Measurements from ENCODE around the gene CAPN13.

CAPN13 gene

DNA sequence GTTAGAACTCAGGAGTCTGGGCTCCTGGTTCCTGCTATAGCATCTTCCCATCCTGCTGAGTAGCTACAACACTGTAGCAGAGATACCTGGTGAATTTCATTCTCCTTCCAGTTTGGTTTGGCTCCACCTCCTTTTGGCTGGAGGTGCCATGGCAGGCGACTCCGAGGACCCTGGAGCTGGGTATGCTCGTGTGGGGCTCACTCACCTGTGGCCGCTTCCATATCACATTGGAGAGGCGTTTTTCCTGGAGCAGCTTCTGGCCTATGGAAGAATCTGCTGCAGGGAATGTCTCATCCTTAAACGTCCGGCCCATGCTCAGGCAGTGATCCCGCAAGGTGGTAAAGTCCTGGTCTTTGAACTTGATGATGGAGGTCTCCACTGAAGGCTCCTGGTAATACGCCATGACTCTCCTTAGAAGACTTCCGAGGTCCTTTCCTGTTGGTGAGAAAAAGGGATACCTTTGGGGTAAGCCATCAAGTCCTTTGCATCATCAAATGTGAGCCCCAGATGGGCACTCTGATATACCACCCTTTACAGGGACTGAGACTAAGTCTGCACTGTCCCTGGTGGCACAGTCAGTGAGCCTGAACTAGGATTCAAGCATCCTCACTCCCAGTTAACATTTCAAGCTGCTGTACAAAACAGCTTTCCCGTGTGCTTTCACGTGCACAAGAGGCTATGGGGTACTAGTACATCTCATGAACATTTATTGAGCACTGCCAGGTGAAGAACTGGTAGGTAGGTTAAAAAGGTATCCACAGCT, 20.1 kb downstream of the CAPN13 start:
- no peak for DNase-seq

DNA sequence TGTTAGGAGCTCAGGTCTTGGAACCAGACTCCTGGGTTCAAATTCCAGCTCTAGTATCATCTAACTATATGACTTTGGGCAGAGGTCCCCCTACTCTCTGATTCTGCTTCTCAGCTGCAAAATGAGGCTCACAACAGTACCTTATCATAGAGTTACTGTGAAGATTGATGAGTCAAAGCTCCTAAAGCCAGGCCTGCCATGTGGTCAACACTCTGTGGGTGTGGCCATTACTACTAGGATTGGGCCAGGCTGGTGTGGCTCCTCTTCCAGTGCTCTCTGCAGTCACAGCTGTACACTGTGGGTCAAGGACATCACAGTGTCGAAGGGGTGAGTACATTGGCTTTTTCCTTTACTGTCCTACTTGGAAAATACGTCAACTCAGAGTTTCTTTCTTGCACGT, 22.6 kb downstream of the CAPN13 start:
- DNase-seq: no peak

DNA sequence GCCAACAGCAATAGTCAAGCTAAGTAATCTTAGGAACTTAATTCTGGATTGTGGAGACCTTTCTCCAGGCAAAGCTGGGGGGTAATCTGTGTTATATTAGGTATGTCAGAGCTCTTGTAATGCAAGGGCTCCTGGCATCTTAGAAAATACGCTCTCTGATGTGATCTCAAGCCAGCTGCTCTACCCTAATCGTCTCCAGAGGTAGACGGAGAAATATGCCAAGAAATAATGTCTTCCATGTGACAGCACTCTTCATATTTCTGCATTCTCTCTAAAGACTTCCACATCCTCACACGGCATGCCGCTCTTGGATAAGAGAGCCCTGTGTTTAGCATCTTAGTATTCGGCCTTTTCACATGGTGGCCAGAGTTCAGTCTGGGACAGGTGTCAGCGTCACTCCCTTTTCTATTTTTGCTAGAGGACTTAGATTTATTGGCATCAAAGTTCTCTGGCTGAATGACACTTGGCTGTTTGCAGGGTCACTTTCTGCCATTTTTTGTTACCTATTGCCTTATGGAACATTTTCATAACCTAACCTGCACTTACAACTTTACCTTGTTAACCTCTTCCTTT, 25.2 kb downstream of the CAPN13 start:
- DNase-seq: no peak

DNA sequence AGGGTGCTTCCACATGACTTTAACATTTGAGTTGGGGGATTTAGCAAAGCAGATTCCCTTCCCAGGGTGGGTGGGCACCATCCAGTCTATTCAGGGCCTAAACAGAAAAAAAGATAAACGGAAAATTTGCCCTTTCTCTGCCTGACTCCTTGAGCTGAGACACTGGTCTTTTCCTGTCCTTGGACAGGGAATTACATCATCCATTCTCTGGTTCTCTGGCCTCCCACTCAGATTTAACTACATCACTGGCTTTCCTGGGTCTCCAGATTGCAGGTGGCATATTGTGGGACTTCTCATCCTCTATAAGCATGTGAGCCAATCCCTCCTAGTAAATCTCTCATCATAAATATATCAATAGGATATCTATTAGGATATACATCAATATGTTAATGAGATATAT, 25.8 kb downstream of the CAPN13 start:
- no peak for DNase-seq

DNA sequence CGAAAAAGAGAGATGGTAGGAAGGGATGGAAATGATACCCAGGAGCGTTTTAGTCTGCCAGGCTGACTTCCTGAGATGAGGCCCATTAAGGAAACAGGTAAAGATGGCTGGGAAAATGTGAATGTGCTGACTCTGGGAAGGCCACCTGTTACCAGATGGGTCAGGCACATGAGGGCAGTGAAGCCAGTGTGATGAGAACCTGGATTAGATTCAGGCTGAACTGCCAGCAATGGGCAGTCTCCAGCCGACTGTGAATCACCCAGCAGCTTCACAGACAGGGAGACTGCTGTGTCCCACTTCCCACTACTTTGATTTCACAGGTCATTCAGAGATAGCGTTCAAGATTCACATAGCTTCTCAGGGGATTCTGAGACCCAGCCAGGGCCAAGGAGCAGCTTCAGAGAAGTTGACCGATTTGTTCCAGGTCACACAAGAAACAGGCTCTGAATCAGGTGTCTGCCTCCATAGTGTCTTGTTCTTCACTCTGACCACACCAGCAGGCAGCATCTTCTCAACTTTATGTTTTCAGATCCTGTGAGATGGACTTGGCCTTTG, 26.4 kb downstream of the CAPN13 start:
- no peak for DNase-seq

DNA sequence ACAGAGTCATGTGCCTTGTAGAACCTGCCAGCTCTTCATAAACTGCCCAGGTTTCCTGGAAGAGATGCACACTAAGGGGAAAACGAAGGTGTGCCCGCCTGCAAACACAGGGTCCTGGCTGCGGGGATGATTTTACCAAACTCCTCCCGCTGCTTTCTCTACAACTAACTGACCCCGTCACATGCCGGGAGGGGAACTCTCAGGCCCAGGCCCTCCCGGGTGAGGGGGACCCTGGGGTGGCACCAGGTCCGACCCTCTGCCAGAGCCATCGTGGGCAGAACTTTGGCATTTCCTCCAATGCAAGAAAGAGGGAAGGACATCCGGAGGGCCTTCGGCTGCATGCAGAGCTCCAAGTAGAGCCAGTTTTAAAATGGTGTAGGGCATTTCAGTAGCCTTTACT, 28.6 kb downstream of the CAPN13 start:
- no peak for DNase-seq

DNA sequence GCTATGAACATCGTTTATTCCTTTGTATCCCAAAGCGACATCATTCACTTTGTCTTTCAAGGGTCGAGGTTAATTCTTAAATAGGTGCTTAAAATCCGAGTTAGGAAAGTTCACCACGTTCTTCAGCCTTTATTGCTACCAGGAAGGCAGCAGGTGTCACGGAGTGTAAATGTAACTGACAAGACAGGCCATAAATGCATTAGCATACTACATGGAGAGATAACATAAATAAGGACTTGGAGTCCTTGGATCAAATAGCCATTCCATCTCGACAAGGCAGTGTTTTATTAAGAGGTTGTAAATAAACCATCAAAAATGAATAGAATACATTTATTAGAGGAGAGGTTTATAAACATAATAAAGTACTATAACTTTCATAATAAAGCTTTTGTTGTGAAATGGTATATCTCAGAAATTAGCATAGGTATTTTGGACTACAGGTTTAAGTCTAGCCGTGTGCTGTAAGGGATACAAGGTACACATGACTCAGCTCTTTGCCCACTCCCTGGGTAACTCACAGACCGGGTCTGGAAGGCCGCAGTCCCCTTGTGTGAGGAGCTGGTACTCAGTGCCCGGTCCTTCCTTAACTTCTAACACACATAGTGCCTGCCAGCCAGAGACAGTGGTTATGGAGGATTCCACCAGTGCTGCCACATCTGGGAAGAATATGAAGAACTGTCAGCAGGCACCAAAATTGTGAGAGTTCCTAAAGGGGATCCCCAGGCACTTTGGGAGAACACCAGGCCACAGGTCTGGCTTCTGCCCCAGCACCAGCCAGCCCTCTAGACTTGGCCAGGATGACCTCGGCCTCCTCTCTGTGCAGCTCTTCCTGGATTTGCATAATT, 29.4 kb downstream of the CAPN13 start:
- DNase-seq: no peak

DNA sequence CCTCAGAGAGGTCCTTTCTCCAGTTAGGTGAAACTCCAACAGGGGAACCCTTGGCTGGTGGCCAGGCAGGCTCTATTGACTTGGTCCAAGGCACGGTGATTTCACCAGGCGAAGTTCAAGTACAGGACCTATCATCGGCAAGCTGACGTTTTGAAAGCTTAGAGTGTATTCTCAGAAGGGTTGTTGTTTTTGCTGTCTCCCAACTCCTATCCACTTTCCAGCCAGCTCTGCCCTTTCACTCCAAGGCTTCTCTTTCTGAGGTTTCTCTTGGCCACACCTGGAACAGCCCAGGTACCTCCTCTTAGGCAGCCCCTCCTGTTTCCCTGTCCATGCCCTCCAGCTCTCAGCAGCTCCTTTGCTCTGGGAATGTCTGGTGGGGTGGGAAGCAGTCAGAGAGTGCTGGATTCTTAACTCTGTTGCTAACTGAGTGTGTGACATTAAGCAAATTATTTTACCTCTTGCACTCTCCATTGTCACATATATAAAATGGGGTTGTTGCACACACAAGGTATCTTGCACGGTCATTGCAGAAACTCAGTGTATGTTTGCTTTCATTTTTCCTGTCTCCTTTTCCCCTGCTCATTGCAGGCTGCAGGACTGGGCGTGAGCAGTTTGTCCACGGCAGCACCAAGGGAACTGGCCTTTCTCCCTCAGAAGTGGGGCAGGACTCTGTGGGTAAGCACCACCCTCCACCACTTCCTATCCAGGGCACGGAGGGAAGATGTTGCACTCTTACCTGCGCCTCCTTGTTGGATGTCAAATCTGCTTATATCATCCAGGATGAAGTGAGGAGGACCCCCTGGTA, 30.2 kb downstream of the CAPN13 start:
- no peak for DNase-seq

DNA sequence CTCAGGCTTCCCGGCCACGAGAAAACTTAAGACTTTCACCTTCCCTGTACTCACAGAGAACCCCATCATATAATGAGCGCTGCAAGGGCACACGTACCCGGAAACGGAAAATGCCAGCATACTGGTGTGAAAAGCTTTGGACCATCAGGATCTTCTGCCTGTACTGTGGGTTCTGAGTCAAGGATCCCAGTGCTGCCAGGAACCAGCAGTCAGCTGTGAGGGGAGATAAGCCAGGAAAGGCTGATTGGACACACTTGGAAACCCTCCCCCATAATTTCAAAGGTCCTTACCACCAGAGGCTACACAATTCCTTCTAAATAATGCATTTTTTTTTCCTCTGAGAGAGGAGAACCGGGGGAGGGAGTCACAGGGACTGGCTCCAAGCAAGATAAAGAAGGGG, 31.4 kb downstream of the CAPN13 start:
- no peak for DNase-seq

DNA sequence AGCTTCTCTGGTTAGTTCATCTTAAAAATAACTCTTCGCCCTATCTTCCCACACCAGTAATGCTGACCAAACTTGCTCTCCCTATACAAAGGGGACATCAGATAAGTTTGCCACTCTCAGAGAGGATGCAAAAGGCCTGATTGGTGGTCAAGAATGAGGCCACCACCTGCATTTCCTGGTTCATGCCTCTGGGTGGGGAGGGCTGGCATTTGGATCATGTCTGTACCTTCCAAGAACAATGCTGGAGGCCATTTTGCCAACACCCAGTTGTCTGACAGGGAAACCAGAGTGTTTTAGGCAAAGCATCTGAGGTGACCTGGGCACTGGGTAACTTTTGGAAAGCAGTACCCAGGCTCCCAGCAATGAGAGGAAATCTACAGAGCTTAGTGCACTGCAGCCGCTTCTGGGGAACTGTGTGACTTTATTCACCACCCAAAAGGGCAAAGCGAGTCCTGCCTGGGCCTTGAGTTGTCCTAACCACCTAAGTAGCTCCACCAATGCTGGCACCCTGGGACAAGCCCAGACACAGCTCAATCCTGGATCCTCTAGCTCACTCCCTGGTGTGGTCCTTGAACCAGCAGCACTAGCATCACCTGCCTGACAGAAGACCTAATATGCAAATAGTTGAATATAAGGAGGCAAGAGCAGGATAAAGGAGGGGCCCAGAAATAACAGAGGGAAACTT, 35.1 kb downstream of the CAPN13 start:
- no peak for DNase-seq

DNA sequence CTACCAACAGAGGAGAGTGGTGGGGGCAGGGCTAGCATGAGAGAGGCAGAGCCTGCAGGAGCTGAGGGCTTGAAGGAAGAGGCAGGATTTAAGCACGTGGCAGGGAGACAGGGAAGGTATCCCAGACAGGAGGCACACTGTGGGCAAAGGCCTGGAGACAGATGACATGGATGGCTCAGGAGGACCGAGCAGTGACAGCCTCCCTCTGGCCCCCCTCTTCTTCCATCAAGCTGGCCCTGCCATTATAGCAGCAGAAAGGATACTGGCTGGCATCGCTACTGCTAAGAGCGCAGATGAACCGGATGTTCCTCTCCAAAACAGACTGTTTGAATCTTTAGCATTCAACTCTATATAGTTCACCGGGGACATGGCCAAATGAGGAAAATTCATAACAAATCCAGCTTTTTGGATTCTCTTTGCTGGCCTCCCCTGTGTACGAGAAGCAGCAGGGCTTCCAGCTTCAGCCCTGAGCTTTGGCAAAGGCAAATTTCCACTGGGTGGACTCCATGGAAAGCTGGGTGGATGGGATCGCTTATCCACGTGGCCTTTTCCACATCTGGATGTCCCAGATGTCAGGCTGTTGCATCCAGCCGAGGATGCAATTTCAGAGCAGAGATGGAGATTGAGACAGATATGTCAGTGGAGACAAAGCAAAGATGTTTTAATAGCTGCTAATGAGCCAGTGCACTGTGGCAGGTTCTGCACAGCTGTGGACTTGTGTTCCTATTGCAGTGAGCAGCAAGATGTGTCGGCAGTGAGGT, 36.2 kb downstream of the CAPN13 start:
- no peak for DNase-seq

DNA sequence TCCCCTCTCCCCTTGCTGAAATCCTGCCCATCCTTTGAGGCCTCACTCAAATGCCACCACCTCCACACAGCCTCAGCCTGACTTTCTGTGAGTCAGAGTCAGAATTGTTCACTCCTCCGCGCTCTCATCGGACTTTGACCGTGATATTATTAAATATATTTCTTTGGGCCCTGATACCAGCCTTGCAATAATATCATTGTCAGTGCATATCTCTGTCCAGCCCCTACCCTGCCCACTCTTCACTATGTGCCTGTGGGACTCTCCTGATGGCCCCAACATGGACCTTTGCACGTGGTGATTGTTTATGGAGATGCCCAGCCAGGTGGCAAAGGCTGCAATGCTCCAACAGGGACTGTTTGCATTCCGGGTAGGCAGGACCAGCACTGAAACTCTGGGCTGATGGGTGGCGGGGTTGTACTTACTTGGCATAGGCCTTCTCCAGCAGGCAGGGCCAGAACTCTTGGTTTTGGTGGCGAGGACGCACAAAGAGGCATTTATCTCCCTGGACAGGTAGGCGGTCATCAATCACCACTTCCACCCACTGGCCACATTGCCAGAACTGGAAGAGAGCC, 37.3 kb downstream of the CAPN13 start:
- no peak for DNase-seq

DNA sequence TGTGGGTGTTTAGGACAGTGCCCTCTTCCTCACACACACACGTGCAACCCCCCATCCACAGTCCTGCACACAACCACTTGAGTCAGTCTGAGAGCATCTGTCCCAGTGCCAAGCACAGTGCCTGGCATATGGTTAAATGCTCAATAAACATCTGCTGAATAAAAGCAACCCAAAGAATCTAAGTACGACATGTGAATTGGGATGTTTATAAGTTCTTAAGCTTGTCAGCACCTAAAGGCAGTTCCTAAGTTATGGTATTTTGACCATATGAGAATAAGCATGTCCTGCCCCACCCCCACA, 37.8 kb downstream of the CAPN13 start:
- no peak for DNase-seq

DNA sequence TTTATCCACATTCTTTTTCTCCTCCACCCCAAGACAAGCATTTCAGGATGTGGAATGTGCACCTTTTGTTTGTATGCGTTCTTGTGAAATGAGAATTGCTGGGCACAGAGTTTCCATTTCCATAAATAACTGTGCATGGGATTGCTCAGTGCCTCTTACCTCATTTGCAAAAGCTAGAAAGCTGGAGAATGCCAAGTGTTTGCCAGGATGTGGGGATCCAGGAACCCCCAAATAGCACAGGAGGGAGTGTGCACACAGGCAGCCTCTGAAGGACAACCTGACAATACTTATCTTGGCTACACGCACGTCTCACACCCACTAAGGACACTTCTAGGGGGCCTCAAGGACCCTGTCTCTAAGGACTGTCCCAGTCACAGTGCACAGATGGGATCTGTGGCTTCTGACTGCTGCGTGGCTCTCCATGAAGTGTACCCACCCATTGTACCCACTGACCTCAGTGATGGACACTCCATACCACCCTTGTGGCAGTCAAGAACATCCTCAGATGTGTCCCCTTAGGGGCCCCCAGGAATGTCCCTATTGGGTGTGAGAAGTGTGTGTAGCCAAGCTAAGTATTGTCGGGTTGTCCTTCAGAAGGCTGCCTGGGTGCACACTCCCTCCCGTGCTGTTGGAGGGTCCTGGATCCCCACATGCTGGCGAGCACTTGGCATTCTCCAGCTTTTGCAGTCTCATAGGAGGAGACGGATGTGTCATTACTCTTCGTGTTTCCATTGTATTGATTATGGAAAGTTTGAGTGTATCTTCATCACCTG, 38.4 kb downstream of the CAPN13 start:
- no peak for DNase-seq

DNA sequence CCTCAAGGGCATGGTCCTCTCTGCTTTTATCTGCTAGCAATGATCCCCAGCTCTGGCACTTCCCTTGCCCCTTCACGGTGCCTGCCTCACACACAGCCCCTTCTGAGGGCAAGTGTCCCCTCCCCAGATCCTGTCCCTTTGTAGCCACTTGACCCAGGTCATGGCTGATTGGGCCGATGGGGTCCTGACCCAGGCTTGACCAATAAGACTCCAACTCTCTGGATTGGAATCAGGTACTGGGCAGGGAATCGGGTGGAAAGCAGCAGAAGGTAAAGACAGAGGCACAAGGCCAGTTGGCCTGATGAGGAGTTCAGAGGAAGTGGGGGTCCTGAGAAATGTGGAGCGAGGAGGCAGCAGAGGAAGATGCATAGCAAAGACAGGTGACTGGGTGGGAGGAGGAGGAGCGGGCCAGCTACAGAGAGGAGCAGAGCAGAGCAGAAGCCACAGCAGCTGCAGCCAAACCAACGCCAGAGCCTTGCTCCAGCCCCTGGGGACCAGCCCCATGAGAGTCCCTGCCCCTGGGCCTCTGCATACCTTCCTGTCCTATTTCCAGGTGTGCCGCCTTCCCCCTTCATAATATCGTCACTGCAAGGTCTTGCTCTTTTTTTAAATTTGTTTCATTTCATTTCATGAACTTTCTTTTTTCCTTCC, 39.1 kb downstream of the CAPN13 start:
- DNase-seq: no peak

DNA sequence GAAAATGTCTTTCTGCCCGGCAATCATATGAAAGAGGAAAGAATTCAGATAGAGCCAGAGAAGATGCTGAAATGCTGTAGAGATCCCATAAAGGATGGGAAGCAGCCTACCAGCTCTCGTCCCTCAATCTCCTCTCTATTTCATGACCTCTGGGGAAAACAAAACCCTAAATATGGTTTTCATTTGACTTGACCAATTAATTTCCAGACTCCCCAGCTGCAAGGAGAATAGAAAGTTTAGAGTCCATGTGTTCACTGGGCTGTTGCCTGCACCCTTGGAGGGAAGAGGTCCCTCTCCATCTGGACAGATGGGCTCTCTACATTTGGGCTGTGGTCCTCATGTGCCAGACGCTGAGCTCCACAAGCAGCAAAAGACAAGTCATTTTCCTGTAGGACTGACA, 40.6 kb downstream of the CAPN13 start:
- DNase-seq: no peak

DNA sequence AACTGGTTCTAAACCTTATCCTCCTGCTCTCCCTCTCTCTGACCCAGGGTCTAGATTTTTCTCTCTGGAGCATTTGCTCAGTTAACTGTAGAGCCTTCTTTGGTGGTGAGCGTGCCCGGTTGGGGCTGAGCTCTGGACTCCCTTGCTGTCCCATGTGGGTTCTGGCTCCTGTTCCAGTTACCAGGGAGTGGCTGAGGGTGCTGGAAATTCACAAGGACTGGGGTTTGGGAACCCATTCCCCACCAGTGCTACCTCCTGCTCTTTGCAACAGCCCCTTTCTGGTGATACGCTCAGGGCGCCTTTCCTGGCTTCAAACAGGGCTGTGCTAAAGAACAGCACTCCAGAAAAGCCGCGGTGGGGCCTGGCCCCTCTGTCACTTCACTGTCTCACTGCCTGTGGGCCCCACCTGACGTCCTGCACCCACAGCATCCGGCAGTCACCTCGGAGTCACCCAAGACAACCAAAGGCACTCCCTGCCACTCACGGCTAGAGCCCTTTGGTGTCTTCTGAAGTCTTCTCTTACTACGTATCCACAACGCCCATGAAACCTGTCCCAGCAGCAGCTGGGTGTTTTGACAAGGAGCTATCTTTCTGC, 41.3 kb downstream of the CAPN13 start:
- no peak for DNase-seq

DNA sequence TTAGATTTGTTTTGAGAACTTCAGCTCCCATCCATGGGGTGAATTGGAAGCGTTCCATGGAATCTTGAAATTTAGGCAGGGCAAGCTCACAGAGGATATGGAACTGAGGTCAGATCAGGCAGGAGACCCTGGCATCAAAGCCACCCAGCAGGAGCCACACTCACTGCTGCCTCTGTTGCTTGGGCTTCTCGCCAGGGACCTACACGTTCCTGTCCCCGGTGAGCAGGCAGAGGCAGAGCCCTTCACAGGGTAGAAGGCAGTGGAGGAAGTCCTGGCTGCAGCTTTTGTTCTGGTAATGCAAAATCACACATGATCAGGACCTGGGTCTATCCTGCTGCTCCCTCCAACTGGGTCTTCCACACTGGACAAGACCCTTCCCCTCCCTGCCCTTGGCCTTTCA, 42.1 kb downstream of the CAPN13 start:
- DNase-seq: no peak

DNA sequence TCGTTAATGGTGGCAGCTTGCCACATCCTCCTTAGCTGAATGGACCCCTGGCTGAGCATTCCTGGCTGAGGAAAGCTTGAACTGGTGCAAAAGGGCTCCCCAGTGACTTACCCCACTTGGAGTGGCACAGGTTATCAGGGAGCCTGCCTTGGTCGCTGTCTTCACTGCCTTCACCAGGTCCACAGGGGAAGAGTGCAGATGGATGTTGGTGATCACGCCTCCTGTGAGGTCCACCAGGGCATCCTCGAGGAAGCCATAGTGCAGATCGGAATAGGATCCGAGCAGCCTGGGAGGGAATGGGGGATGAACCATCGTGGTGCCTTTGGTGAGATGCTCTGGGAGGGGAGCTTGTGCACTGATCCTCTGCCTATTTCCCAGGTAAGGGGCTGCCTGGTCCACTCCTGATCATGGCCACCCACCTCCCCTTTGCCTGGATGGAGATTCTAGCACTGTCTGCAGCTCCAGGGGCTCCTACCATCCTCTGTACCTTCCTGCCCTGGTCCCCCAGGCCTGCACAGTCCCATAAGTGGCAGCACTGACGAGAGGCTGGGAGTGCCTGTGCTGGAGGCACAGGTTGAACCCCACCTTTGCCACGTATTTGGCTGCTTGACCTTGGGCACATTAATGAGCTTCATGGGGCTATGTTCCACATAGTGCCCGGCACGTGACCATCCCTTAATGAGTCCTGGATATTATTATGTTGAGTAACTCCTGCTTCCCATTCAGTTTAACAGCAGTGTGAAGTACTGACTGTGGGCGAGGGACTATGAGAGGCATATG, 43.0 kb downstream of the CAPN13 start:
- DNase-seq: no peak
